Astrocyte (in vitro differentiated cells and primary cell): ENCODE measurements around the gene ISG20L2. TPM values are rescaled to one million over a fixed set of nuclear protein-coding genes. Genes with fewer than 3 reads are reported as not detected.

Experiments used
- DNase-seq: peaks from one replicate; pipeline ENCODE4 v3.0.0-alpha.2; 2010; ENCODE audit warnings: low read depth
- FAIRE-seq: peaks from 2 replicates; lab custom pipeline; 2011; peaks lifted over from hg19 to GRCh38; lab: Jason Lieb, UNC
- H2AFZ ChIP-seq: 2 replicates; pipeline ENCODE4 v1.6.0; 2012; ENCODE audit warnings: low read depth, low read length, inconsistent platforms
- H3K27ac ChIP-seq: 2 replicates; pipeline ENCODE4 v1.5.1; 2011; ENCODE audit warnings: low read depth, low read length, inconsistent platforms
- H3K27me3 ChIP-seq: 2 replicates; pipeline ENCODE4 v1.6.0; 2011; ENCODE audit warnings: low read length, inconsistent platforms; ENCODE audit not compliant: insufficient read depth
- H3K36me3 ChIP-seq: 2 replicates; pipeline ENCODE4 v1.5.1; 2011; ENCODE audit warnings: low read length, inconsistent platforms; ENCODE audit not compliant: insufficient read depth
- H3K4me1 ChIP-seq: 2 replicates; pipeline ENCODE4 v1.5.1; 2011; ENCODE audit warnings: low read length, inconsistent platforms; ENCODE audit not compliant: insufficient read depth
- H3K4me2 ChIP-seq: 2 replicates; pipeline ENCODE4 v1.6.0; 2012; ENCODE audit warnings: low read length, inconsistent platforms
- H3K4me3 ChIP-seq: 2 replicates; pipeline ENCODE4 v1.5.1; 2011; ENCODE audit warnings: low read depth, mild to moderate bottlenecking, low read length, inconsistent platforms; ENCODE audit not compliant: insufficient read depth
- H3K79me2 ChIP-seq: 2 replicates; pipeline ENCODE4 v1.6.0; 2012; ENCODE audit warnings: mild to moderate bottlenecking, low read length, inconsistent platforms; ENCODE audit not compliant: insufficient read depth
- H3K9ac ChIP-seq: 2 replicates; pipeline ENCODE4 v1.6.0; 2012; ENCODE audit warnings: mild to moderate bottlenecking, low read length, inconsistent platforms
- H3K9me3 ChIP-seq: 2 replicates; pipeline ENCODE4 v1.5.1; 2012; ENCODE audit warnings: low read depth, mild to moderate bottlenecking, low read length, inconsistent platforms; ENCODE audit not compliant: insufficient read depth
- H4K20me1 ChIP-seq: 2 replicates; pipeline ENCODE4 v1.6.0; 2012; ENCODE audit warnings: low read length, inconsistent platforms; ENCODE audit not compliant: insufficient read depth
- H3K27ac Mint-ChIP-seq: one replicate; pipeline ENCODE4 v1.8.0; 2021; ENCODE audit warnings: mild to moderate bottlenecking, mixed read lengths; ENCODE audit not compliant: unreplicated experiment
- H3K27me3 Mint-ChIP-seq: one replicate; pipeline ENCODE4 v1.8.0; 2021; ENCODE audit warnings: low read depth, mixed read lengths; ENCODE audit not compliant: unreplicated experiment
- H3K36me3 Mint-ChIP-seq: one replicate; pipeline ENCODE4 v1.8.0; 2021; ENCODE audit warnings: low read depth, mixed read lengths; ENCODE audit not compliant: unreplicated experiment
- H3K4me1 Mint-ChIP-seq: one replicate; pipeline ENCODE4 v1.8.0; 2021; ENCODE audit warnings: low read depth, mixed read lengths; ENCODE audit not compliant: unreplicated experiment
- H3K4me3 Mint-ChIP-seq: one replicate; pipeline ENCODE4 v1.8.0; 2021; ENCODE audit warnings: mild to moderate bottlenecking, moderate library complexity, mixed read lengths; ENCODE audit not compliant: unreplicated experiment
- H3K9me3 Mint-ChIP-seq: one replicate; pipeline ENCODE4 v1.8.0; 2021; ENCODE audit warnings: mild to moderate bottlenecking, mixed read lengths; ENCODE audit not compliant: unreplicated experiment
- CTCF ChIP-seq: IDR thresholded peaks from 2 replicates; pipeline ENCODE4 v1.5.1; 2011; ENCODE audit warnings: low read depth, mild to moderate bottlenecking, inconsistent platforms, low read length, moderate library complexity; ENCODE audit not compliant: insufficient read depth
- EZH2 ChIP-seq: IDR thresholded peaks from 2 replicates; pipeline ENCODE4 v1.6.1; 2012; ENCODE audit warnings: mild to moderate bottlenecking, low read length, inconsistent platforms; ENCODE audit not compliant: insufficient read depth
- total RNA-seq: library from RNA; stranded (reverse); gene quantifications from 2 replicates; pipeline ENCODE4 v1.2.1, GENCODE V29; 2021

Gene ISG20L2
- total RNA-seq, 1 donor from 2014 or later: 33.4 TPM

- no peaks in the 10 kb centered on the region for H3K36me3 Mint-ChIP-seq
- Histone ChIP-seq H2AFZ (no peak overlapping the region), H4K20me1 (no peaks in the 10 kb centered on the region), H3K4me2 (no peak overlapping the region), H3K4me1 (peaks cover 15% of the 10 kb centered on the region), H3K79me2 (peaks cover 4% of the 10 kb centered on the region), H3K36me3 (no peaks in the 10 kb centered on the region), H3K4me3 (no peak overlapping the region), H3K27me3 (peaks cover 5% of the 10 kb centered on the region), H3K9me3 (no peaks in the 10 kb centered on the region), H3K9ac (no peak overlapping the region), H3K27ac (no peak overlapping the region)
- H3K27ac Mint-ChIP-seq: no peak overlapping the region
- no peaks in the 10 kb centered on the region for H3K9me3 Mint-ChIP-seq
- peaks cover 30% of the 10 kb centered on the region for H3K27me3 Mint-ChIP-seq
- peaks cover 5% of the 10 kb centered on the region for H3K4me1 Mint-ChIP-seq
- no peak overlapping the region for H3K4me3 Mint-ChIP-seq
- TF ChIP-seq EZH2: no peak
- TF ChIP-seq CTCF: no peak
- DNase-seq (no peak), FAIRE-seq (no peak)
Observed at GRCh38 chr1:156682166-156682890, 46.2 kb downstream of the ISG20L2 start.

- Histone ChIP-seq H3K9me3 (no peaks in the 10 kb centered on the region), H3K4me1 (peaks cover 16% of the 10 kb centered on the region), H4K20me1 (no peaks in the 10 kb centered on the region), H3K27me3 (peaks cover 5% of the 10 kb centered on the region), H3K27ac (no peak overlapping the region), H3K79me2 (peaks cover 14% of the 10 kb centered on the region), H3K4me3 (no peak overlapping the region), H2AFZ (no peak overlapping the region), H3K4me2 (no peak overlapping the region), H3K36me3 (no peaks in the 10 kb centered on the region), H3K9ac (no peak overlapping the region)
- no peak overlapping the region for H3K27ac Mint-ChIP-seq
- FAIRE-seq (no peak), DNase-seq (no peak)
- H3K4me1 Mint-ChIP-seq: peaks cover 6% of the 10 kb centered on the region
- no peaks in the 10 kb centered on the region for H3K9me3 Mint-ChIP-seq
- H3K36me3 Mint-ChIP-seq: no peaks in the 10 kb centered on the region
- no peak for TF ChIP-seq EZH2
- TF ChIP-seq CTCF: no peak
- H3K27me3 Mint-ChIP-seq: peaks cover 30% of the 10 kb centered on the region
- H3K4me3 Mint-ChIP-seq: no peak overlapping the region
Observed at GRCh38 chr1:156681196-156681960, 47.2 kb downstream of the ISG20L2 start.
